ENCODE results near the gene IDE. TPM values are rescaled to one million over a fixed set of nuclear protein-coding genes. Genes with fewer than 3 reads are reported as not detected.

The IDE gene
- total and polyA plus RNA-seq, 2 donors (not counting 1 experiment from before 2014, with no cell fraction given) = 7.7 to 40.9 TPM

DNA sequence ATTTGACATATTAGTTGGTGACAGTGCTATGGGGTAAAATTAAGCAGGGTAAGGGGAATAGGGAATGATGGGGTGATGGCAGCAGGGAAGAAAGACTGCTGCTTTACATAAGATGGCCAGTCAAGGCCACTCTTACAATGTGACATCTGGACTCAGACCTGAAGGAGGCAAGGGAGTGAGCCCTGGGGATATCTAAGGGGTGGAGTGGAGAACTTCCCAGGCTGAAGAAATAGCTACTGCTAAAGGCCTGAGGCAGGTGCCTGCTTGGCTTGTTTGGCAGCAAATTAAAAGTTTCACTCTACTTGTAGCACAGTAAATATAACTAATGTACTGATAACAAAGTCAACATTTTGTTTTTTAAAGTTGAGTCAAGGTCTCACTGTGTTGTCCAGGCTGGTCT lies 93.5 kb downstream of the IDE start:
- no peak overlapping the region for H3K4me3 ChIP-seq (ENCODE audit: control extremely low read depth in 1 of 5, extremely low read depth in 1 of 5, insufficient read depth in 1 of 5, low read depth in 2 of 5, low read length in 4 of 5)
- no peaks in the 10 kb centered on the region for H3K79me2 ChIP-seq (ENCODE audit: control insufficient read depth, insufficient read depth, low read length)
- no peak overlapping the region for H3K9ac ChIP-seq (ENCODE audit: low read length)
- no peak overlapping the region for H3K4me2 ChIP-seq (replicated peaks; ENCODE audit: low read depth, low read length, poor library complexity, severe bottlenecking)
- Mint-ChIP-seq H3K27ac (no peak overlapping the region), H3K27me3 (no peaks in the 10 kb centered on the region), H3K4me1 (no peaks in the 10 kb centered on the region), H3K9me3 (ENCODE audit: insufficient read depth) (no peaks in the 10 kb centered on the region), H3K4me3 (no peak overlapping the region)
- no peak overlapping the region for H2AFZ ChIP-seq (ENCODE audit: insufficient read depth, low read depth, low read length, poor library complexity, severe bottlenecking)
- intact Hi-C loops (cut with micrococcal nuclease) = no loop called here
- no peak overlapping the region for H3K27ac ChIP-seq (ENCODE audit: low read length in 2 of 2)
- no peaks in the 10 kb centered on the region for H3K4me1 ChIP-seq (ENCODE audit: control insufficient read depth in 2 of 2, insufficient read depth in 2 of 2, low read length in 2 of 2)
- ChIA-PET POLR2A (no interaction called here), CTCF (no interaction called here)
- H4K20me1 ChIP-seq (ENCODE audit: control insufficient read depth, insufficient read depth, low read length, poor library complexity, severe bottlenecking) = no peaks in the 10 kb centered on the region
- no peaks in the 10 kb centered on the region for H3K27me3 ChIP-seq (replicated peaks in 1 of 4; ENCODE audit: control extremely low read depth in 1 of 4, control insufficient read depth in 3 of 4, insufficient read depth in 4 of 4, low read length in 3 of 4)
- peaks cover 8 to 28% of the 10 kb centered on the region in 2 experiments for H3K36me3 ChIP-seq (replicated peaks in 1 of 2; ENCODE audit: control extremely low read depth in 1 of 2, control insufficient read depth in 1 of 2, extremely low read depth in 1 of 2, insufficient read depth in 2 of 2, low read length in 1 of 2)
- no peak for DNase-seq
- TF ChIP-seq EZH2 (IDR thresholded peaks at IDR 0.05; ENCODE audit: borderline replicate concordance, insufficient read depth, low read depth, low read length, poor library complexity, severe bottlenecking) (no peak), CTCF (IDR thresholded peaks at IDR 0.05) (no peak)
- ATAC-seq (ENCODE audit: low read depth) = no peak
- H3K9me3 ChIP-seq (ENCODE audit: control extremely low read depth in 1 of 3, control insufficient read depth in 2 of 3, insufficient read depth in 1 of 3, low read length in 2 of 3) = no peaks in the 10 kb centered on the region

GRCh38 chr10:92479547-92479946 lies 94.3 kb downstream of the IDE start:
- no peak overlapping the region for H2AFZ ChIP-seq (ENCODE audit: insufficient read depth, low read depth, low read length, poor library complexity, severe bottlenecking)
- H3K27ac ChIP-seq (ENCODE audit: low read length in 2 of 2) = no peak overlapping the region
- Mint-ChIP-seq H3K9me3 (ENCODE audit: insufficient read depth) (no peaks in the 10 kb centered on the region), H3K27me3 (no peaks in the 10 kb centered on the region), H3K4me1 (no peaks in the 10 kb centered on the region), H3K4me3 (no peak overlapping the region), H3K27ac (no peak overlapping the region)
- CTCF ChIA-PET = interaction anchor here (0.6 kb wide), 1 partner anchor 633 kb away, joined by 3 read pairs; no protein-coding TSS in a partner anchor
- H3K36me3 ChIP-seq (replicated peaks in 1 of 2; ENCODE audit: control extremely low read depth in 1 of 2, control insufficient read depth in 1 of 2, extremely low read depth in 1 of 2, insufficient read depth in 2 of 2, low read length in 1 of 2) = peaks cover 10 to 29% of the 10 kb centered on the region in 2 experiments
- no peak for DNase-seq
- H3K79me2 ChIP-seq (ENCODE audit: control insufficient read depth, insufficient read depth, low read length) = no peaks in the 10 kb centered on the region
- WGBS (ENCODE audit: insufficient coverage) = 96% methylated on average over 4 of the region's 7 CpGs
- no peak overlapping the region for H3K9ac ChIP-seq (ENCODE audit: low read length)
- no peaks in the 10 kb centered on the region for H3K4me1 ChIP-seq (ENCODE audit: control insufficient read depth in 2 of 2, insufficient read depth in 2 of 2, low read length in 2 of 2)
- no peaks in the 10 kb centered on the region for H3K27me3 ChIP-seq (replicated peaks in 1 of 4; ENCODE audit: control extremely low read depth in 1 of 4, control insufficient read depth in 3 of 4, insufficient read depth in 4 of 4, low read length in 3 of 4)
- no peak for TF ChIP-seq CTCF (IDR thresholded peaks at IDR 0.05)
- no peak for TF ChIP-seq EZH2 (IDR thresholded peaks at IDR 0.05; ENCODE audit: borderline replicate concordance, insufficient read depth, low read depth, low read length, poor library complexity, severe bottlenecking)
- intact Hi-C loops (cut with micrococcal nuclease) = no loop called here
- no peak overlapping the region for H3K4me3 ChIP-seq (ENCODE audit: control extremely low read depth in 1 of 5, extremely low read depth in 1 of 5, insufficient read depth in 1 of 5, low read depth in 2 of 5, low read length in 4 of 5)
- POLR2A ChIA-PET = no interaction called here
- H4K20me1 ChIP-seq (ENCODE audit: control insufficient read depth, insufficient read depth, low read length, poor library complexity, severe bottlenecking) = no peaks in the 10 kb centered on the region
- no peak overlapping the region for H3K4me2 ChIP-seq (replicated peaks; ENCODE audit: low read depth, low read length, poor library complexity, severe bottlenecking)
- ATAC-seq (ENCODE audit: low read depth) = no peak
- no peaks in the 10 kb centered on the region for H3K9me3 ChIP-seq (ENCODE audit: control extremely low read depth in 1 of 3, control insufficient read depth in 2 of 3, insufficient read depth in 1 of 3, low read length in 2 of 3)
